KOPT-K1 (cell line): ENCODE measurements around the gene KIF26B.
"Not testable (repeated sequence)": the region's sequence is repeated elsewhere in the genome, so short reads cannot be mapped to it uniquely, and the experiment has no call there.

Experiments
- H3K27ac ChIP-seq: fragments of 200-600 bp; sonication (generic); 2 replicates; pipeline ENCODE4 v1.5.1; 2016; ENCODE audit warnings: antibody characterized with exemption, mild to moderate bottlenecking, low read depth, low read length; ENCODE audit not compliant: poor library complexity, severe bottlenecking
- H3K36me3 ChIP-seq: fragments of 200-600 bp; sonication (generic); 2 replicates; pipeline ENCODE4 v1.5.1; 2017; ENCODE audit warnings: antibody characterized with exemption, mild to moderate bottlenecking, low read length, moderate library complexity; ENCODE audit not compliant: insufficient read depth
- H3K9me3 ChIP-seq: fragments of 200-600 bp; sonication (generic); 2 replicates; pipeline ENCODE4 v1.5.1; 2017; ENCODE audit warnings: antibody characterized with exemption, low read length, mild to moderate bottlenecking; ENCODE audit not compliant: insufficient read depth, poor library complexity, severe bottlenecking

The KIF26B gene

DNA sequence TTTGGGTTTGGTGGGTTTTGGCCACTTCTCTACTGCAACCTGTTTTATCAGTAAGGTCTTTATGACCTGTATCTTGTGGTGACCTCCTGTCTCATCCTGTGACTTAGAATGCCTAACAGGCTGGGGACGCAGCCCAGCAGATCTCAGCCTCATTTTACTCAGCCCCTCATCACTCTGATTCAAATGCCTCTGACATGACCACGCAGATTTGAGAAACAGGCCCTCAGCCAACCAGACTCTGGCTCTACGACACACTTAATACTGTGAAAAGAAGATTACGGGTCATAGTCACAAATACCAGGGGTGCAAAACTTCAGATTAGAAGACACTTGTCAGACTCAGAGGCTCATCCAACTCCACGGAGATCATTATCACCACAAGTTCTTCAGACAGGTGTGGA is 28.3 kb upstream of the KIF26B start:
- Histone ChIP-seq H3K9me3 (no peaks in the 10 kb centered on the region), H3K36me3 (no peaks in the 10 kb centered on the region), H3K27ac (no peak overlapping the region)

GRCh38 chr1:245128381-245129101 is 26.2 kb upstream of the KIF26B start:
- Histone ChIP-seq H3K27ac (no peak overlapping the region), H3K36me3 (no peaks in the 10 kb centered on the region)

GRCh38 chr1:245129319-245130240 is 25.2 kb upstream of the KIF26B start:
- H3K9me3 ChIP-seq, result no peaks in the 10 kb centered on the region
- no peaks in the 10 kb centered on the region for H3K36me3 ChIP-seq
- H3K27ac ChIP-seq, result no peak overlapping the region

More at GRCh38 chr1:245128381-245129101, 26.2 kb upstream of the KIF26B start:
- no peaks in the 10 kb centered on the region for H3K9me3 ChIP-seq

DNA sequence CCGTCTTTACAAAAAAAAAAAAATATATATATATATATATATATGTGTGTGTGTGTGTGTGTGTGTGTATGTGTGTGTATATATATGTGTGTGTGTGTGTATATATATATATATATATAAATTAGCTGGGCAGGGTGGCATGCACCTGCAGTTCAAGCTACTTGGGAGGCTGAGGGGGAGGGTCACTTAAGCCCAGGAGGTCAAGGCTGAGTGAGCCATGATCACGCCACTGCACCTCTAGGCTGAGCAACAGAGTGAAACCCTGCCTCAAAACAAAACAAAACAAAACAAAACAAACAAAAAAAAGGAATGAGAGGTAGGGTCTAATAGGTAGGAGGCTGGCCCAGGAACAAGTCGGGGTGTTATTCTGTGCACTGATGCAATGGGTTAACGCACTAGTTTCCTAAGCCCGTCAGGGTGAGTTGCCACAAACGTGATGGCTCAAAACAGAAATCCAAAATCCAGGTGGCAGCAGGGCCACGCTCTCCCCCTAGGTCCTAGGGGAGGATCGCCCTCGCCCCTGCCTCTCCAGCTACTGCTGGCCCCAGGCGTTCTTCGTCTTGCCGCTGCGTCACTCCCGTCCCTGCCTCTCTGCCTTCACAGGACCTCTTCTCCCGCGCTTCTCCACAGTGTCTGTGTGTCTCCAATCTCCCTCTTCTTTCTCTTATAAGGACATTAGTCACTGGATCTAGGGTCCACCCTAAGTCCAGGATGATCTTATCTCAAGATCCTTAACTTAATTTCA is 24.3 kb upstream of the KIF26B start:
- H3K36me3 ChIP-seq, H3K9me3 ChIP-seq, H3K27ac ChIP-seq: not testable (repeated sequence)

- H3K27ac ChIP-seq, result no peak overlapping the region
- no peaks in the 10 kb centered on the region for H3K36me3 ChIP-seq
- no peaks in the 10 kb centered on the region for H3K9me3 ChIP-seq
These were observed 23.8 kb upstream of the KIF26B start for GRCh38 chr1:245131026-245131393.

DNA sequence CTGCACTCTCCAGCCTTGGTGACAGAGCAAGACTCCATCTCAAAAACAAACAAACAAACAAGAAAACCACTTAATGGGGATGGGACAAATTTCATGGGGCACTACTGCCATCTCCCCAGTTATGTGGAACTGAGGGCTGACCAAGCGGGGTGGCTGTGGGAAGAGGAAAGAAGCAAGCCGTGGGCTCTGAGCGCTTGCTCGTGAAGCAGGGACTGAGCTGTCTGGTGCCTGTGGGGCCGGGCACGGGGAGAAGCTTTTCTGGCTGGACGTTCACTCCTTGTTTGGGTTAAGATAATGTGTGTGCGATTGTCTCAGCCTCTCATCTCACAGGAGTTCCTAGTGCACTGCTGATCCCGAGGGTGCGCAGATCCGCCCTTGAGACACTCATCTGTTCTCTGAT is 22.0 kb upstream of the KIF26B start:
- Histone ChIP-seq H3K36me3 (no peaks in the 10 kb centered on the region), H3K9me3 (no peaks in the 10 kb centered on the region), H3K27ac (no peak overlapping the region)

DNA sequence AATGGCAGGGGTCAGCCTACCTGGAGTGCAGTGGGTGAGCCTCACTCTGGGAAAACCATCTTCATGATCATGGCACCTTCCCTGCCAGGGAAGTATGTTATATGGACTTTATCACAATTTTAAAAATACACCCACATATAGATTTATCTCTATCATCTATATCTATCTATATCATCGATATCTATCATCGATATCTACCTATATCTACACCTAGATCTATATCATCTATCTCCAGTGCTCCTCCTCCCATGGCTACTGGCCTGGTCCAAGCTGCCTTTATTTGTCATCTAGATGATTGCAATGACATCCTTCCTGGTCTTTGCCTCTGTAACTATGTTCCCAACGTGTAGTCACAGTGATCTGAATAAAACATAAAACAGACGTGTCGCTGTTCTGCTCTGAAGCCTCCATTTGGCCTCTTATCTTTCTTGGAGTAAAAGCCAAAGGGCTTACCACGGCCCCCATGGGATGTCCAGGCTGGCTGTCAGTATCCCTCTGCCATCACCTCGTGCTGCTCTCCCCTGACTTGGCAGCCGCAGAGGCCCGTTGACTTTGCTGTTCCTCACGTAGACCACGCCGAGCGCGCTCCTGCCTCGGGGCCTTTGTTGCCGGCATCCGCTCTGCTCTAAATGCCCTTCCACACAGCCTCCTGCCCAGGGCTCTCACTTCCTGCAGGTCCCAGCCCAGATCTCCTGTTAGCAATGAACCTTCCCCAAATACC is 20.6 kb upstream of the KIF26B start:
- H3K36me3 ChIP-seq, result no peaks in the 10 kb centered on the region
- no peak overlapping the region for H3K27ac ChIP-seq
- no peaks in the 10 kb centered on the region for H3K9me3 ChIP-seq

- H3K9me3 ChIP-seq, result no peaks in the 10 kb centered on the region
- H3K27ac ChIP-seq, result no peak overlapping the region
- H3K36me3 ChIP-seq, result no peaks in the 10 kb centered on the region
These were observed 12.5 kb upstream of the KIF26B start for GRCh38 chr1:245142171-245142798.

GRCh38 chr1:245142976-245143375 is 11.8 kb upstream of the KIF26B start:
- H3K9me3 ChIP-seq, result no peaks in the 10 kb centered on the region
- no peaks in the 10 kb centered on the region for H3K36me3 ChIP-seq
- no peak overlapping the region for H3K27ac ChIP-seq

GRCh38 chr1:245143849-245144248 is 10.9 kb upstream of the KIF26B start:
- no peak overlapping the region for H3K27ac ChIP-seq
- H3K36me3 ChIP-seq, result no peaks in the 10 kb centered on the region
- no peaks in the 10 kb centered on the region for H3K9me3 ChIP-seq

GRCh38 chr1:245148069-245148468 is 6.7 kb upstream of the KIF26B start:
- Histone ChIP-seq H3K27ac (no peak overlapping the region), H3K9me3 (no peaks in the 10 kb centered on the region), H3K36me3 (no peaks in the 10 kb centered on the region)

DNA sequence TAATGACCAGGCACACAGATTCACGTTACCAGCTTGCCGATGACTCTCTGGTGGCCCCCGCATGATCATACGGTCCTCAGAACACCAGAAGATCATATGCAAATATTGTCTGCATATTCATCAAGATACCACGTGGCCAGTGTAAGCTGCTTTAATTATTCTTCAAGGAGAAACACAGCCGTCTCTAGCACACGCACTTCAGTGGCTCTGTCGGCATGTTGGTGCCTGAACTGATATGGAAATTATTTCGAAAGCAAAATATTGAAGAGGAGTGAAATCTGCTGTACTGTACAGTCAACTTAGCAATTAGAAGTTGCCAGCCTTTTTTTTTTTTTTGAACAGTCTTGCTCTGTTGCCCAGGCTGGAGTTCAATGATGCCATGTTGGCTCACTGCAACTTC is 5.9 kb upstream of the KIF26B start:
- Histone ChIP-seq H3K9me3 (no peaks in the 10 kb centered on the region), H3K36me3 (no peaks in the 10 kb centered on the region), H3K27ac (no peak overlapping the region)

GRCh38 chr1:245153081-245153551 is 1.7 kb upstream of the KIF26B start:
- no peaks in the 10 kb centered on the region for H3K9me3 ChIP-seq

More at GRCh38 chr1:245153081-245153551, 1.7 kb upstream of the KIF26B start:
- no peak overlapping the region for H3K27ac ChIP-seq
- no peaks in the 10 kb centered on the region for H3K36me3 ChIP-seq
